Prostate gland (tissue), 2 donors: ENCODE results near the gene ITGB8. TPM values are rescaled to one million over a fixed set of nuclear protein-coding genes. Genes with fewer than 3 reads are reported as not detected.

ENCODE experiments used
- DNase-seq: peaks from one replicate; pipeline ENCODE4 v3.0.0-alpha.2; 2019; ENCODE audit warnings: low spot score
- H3K27ac ChIP-seq, 2 donors: fragments of 200-600 bp; sonication (generic); 2 replicates each; pipeline ENCODE4 v1.5.1; 2017 to 2019
- H3K27me3 ChIP-seq: fragments of 200-600 bp; sonication (generic); replicated peaks from 2 replicates; pipeline ENCODE4 v1.5.1; 2019; ENCODE audit not compliant: insufficient read depth
- H3K36me3 ChIP-seq, 2 donors: fragments of 200-600 bp; sonication (generic); 1 replicate in 1 of 2; 2 replicates in 1 of 2; pipeline versions ENCODE4 v1.5.1 to v1.8.1; 2017 to 2019
- H3K4me1 ChIP-seq: fragments of 200-600 bp; sonication (generic); replicated peaks from 2 replicates; pipeline ENCODE4 v1.5.1; 2019
- H3K4me3 ChIP-seq, 2 donors: fragments of 200-600 bp; sonication (generic); 2 replicates each; pipeline ENCODE4 v1.5.1; 2017 to 2019
- H3K9me3 ChIP-seq: fragments of 200-600 bp; sonication (generic); 2 replicates; pipeline ENCODE4 v1.5.1; 2017
- POLR2A ChIP-seq: fragments of 450-650 bp; IDR thresholded peaks from one replicate; pipeline ENCODE4 v1.6.1; 2016; ENCODE audit warnings: antibody characterized with exemption, mild to moderate bottlenecking
- POLR2AphosphoS5 ChIP-seq: sonication (generic); formaldehyde crosslinking; IDR thresholded peaks from one replicate; pipeline ENCODE4 v1.6.1; 2017; ENCODE audit warnings: antibody characterized with exemption
- WGBS: methylation state at CpG from one replicate; pipeline ENCODE4 v1.1.5; 2018; 5-methylcytosine and 5-hydroxymethylcytosine counted together
- intact Hi-C: fragments of 100-400 bp; cut with DNase I; formaldehyde crosslinking; loops from one replicate; pipeline ENCODE4 v1.14.2; 2022
- total RNA-seq, 2 donors: library from RNA; depleted of rRNA; stranded (reverse); fragments of >200 nt; gene quantifications; one replicate each; pipeline ENCODE4 v1.1.0, GENCODE V29; 2016
- TF ChIP-seq, protein P1 (sequence below), 4 experiments: fragments of 200-600 bp in 2 of 4; fragments of 450-650 bp in 2 of 4; sonication (generic) in 2 of 4; IDR thresholded peaks; 1 replicate in 3 of 4; 2 replicates in 1 of 4; pipeline ENCODE4 v1.5.1; 2016 to 2019; ENCODE audit warnings: antibody characterized with exemption in 4 of 4, mild to moderate bottlenecking in 2 of 4, moderate library complexity in 2 of 4

ITGB8 gene
- total RNA-seq, 2 donors from 2014 or later: 50.3 to 99.5 TPM

DNA sequence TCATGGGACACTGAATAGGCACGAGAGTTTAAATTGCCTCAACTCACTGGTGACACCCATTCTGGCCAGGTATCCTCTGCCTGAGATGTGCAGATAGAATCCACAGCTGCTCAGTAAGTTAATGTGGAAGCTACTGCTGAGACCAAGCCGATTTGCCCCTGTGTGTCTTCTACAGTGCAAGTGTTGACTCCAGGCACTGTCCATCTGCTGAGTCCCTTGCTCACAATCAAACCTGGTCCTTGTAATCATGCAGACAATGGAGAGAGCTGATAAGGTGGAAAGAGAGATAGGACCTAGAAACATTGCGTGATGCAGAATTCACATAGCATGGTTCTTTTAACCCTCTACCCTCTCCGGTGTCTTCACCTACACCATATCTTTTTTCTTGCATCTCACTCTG is 101.4 kb downstream of the ITGB8 start:
- H3K27me3 ChIP-seq: no peaks in the 10 kb centered on the region
- no peaks in the 10 kb centered on the region for H3K36me3 ChIP-seq
- no peak for TF ChIP-seq POLR2AphosphoS5
- TF ChIP-seq POLR2A: no peak
- TF ChIP-seq, protein P1, sequence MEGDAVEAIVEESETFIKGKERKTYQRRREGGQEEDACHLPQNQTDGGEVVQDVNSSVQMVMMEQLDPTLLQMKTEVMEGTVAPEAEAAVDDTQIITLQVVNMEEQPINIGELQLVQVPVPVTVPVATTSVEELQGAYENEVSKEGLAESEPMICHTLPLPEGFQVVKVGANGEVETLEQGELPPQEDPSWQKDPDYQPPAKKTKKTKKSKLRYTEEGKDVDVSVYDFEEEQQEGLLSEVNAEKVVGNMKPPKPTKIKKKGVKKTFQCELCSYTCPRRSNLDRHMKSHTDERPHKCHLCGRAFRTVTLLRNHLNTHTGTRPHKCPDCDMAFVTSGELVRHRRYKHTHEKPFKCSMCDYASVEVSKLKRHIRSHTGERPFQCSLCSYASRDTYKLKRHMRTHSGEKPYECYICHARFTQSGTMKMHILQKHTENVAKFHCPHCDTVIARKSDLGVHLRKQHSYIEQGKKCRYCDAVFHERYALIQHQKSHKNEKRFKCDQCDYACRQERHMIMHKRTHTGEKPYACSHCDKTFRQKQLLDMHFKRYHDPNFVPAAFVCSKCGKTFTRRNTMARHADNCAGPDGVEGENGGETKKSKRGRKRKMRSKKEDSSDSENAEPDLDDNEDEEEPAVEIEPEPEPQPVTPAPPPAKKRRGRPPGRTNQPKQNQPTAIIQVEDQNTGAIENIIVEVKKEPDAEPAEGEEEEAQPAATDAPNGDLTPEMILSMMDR (IDR thresholded peaks at IDR 0.05): no peak
- no peak overlapping the region for H3K4me3 ChIP-seq
- no peak overlapping the region for H3K27ac ChIP-seq
- 92% methylated on average over 4 of the region's 4 CpGs for WGBS
- no peak for DNase-seq
- intact Hi-C loops: no loop called here
- no peaks in the 10 kb centered on the region for H3K4me1 ChIP-seq
- H3K9me3 ChIP-seq: no peaks in the 10 kb centered on the region

DNA sequence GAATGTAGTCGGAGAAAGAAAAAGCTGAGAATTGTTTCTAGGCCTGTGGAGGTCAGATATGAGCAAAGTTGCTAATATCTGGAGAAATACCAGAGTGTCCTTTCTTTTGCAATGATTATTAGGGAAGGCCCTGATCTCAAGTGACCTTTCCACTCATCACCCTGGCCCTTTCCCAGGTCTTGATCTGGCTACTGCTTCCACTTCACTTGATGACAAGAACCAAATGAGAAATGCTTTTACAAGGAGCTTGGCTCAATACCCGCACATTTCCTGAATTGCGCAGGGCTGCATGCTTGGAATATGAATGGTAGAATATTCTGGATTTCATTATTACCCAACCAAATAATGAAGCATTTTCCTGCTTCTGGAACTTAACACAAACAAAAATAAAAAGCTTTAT is 104.6 kb downstream of the ITGB8 start:
- intact Hi-C loops: no loop called here
- WGBS: 74% methylated on average over 3 of the region's 3 CpGs
- Histone ChIP-seq H3K4me1 (no peaks in the 10 kb centered on the region), H3K27me3 (no peaks in the 10 kb centered on the region), H3K4me3 (no peak overlapping the region), H3K36me3 (no peaks in the 10 kb centered on the region), H3K27ac (no peak overlapping the region), H3K9me3 (no peaks in the 10 kb centered on the region)
- DNase-seq: no peak
- TF ChIP-seq POLR2A: no peak
- TF ChIP-seq, protein P1 (IDR thresholded peaks at IDR 0.05): no peak
- TF ChIP-seq POLR2AphosphoS5: peak; percentile 5

DNA sequence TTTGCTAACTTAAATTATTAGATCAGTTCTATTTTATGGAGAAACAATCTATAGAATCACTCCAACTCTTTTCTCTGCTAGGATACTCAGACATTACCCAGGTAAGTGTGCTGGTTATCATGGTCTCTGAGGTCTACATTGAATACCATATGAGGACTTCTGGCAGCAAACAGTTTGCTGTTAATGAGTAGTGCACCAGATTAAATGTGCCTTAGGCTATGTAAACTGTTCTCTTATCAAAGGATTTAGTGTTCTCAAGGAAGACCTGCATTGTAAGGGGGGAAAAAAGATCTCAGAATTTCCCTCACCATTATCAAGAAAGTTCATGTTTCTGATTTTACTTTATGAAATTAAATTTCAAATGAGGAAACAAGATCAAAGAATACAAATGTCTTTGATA is 107.5 kb downstream of the ITGB8 start:
- intact Hi-C loops: no loop called here
- no peak overlapping the region for H3K27ac ChIP-seq
- TF ChIP-seq POLR2A: no peak
- no peak for TF ChIP-seq POLR2AphosphoS5
- H3K27me3 ChIP-seq: no peaks in the 10 kb centered on the region
- no peaks in the 10 kb centered on the region for H3K36me3 ChIP-seq
- no peak for DNase-seq
- no peak overlapping the region for H3K4me3 ChIP-seq
- no peaks in the 10 kb centered on the region for H3K4me1 ChIP-seq
- H3K9me3 ChIP-seq: no peaks in the 10 kb centered on the region

DNA sequence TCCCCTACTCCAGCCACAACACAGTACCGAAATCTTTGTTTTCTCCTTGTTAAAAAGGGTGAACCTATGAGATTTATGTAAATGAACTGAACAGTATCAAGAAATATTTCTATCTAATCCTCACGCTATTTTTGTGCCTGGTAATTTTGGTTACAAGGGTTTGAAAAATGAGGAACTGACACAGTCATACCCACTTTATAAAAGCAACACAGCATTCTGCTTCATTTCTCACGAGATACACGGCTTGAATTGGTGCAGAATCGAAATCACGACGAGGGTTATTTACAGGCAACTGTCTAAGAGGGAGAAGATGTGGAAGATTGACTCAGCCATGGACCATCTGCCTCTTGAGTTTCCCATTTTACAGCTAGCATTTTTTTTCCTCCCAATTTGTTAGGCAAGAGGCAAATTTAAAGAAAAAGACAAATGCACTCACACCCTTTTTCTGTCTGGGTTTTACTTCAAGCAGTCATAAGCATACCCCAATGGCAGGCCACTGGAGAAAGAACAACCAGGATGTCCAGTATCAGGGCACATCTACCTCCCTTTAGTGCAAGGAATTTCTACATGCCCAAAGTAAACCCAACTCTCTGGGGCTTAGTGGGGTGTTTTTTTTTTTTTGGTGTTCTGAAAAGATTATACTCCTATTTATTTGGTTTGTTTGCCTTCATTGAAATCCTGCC is 108.1 kb downstream of the ITGB8 start:
- intact Hi-C loops: no loop called here
- Histone ChIP-seq H3K36me3 (no peaks in the 10 kb centered on the region), H3K27ac (no peak overlapping the region), H3K9me3 (no peaks in the 10 kb centered on the region), H3K4me1 (no peaks in the 10 kb centered on the region), H3K4me3 (no peak overlapping the region), H3K27me3 (no peaks in the 10 kb centered on the region)
- WGBS: 77% methylated on average over 7 of the region's 7 CpGs
- no peak for DNase-seq
- TF ChIP-seq POLR2AphosphoS5: no peak
- no peak for TF ChIP-seq POLR2A
- TF ChIP-seq, protein P1 (IDR thresholded peaks at IDR 0.05): no peak

DNA sequence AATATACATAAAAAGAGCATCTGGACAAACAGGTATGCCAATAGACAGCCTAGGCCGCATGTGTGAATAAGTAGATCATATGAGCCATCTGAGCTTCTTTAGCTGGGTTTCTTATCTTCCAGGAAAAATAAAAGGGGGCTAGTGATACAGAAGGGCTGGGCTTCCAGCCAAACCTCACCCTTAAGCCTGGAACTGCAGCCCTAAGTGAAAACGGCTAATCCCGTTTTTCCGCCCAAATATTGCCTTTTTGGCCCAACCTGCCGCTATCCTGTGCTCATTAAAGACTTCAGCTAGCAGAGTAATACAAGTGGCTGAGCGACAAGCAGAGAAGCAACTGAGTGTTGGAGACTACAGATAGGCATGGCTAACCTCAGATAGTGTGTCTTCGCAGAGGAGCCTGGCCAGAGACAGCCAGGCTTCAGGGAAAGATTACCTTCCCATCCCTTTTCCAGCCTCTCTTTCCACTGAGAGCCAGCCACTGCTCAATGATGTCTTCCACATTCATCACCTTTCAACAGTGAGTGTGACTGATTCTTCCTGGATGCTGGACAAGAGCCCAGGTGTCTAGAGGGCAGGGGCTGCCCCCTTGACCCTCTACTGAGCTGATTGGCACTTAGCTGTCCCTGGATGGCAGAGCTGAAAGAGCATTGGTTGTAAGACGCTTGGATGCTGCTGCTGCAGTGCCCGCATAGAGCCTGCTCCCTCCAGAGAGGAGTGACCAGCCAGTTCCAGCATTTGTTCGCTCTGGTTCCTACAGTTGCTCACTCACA is 108.9 kb downstream of the ITGB8 start:
- H3K36me3 ChIP-seq: no peaks in the 10 kb centered on the region
- intact Hi-C loops: loop anchor here (10.0 kb wide), 3 partner anchors 105 to 155 kb away; partner anchors contain the start of gene ITGB8
- WGBS: 89% methylated on average over 10 of the region's 10 CpGs
- no peaks in the 10 kb centered on the region for H3K27me3 ChIP-seq
- no peak overlapping the region for H3K4me3 ChIP-seq
- TF ChIP-seq, protein P1 (IDR thresholded peaks at IDR 0.05): no peak
- no peak for TF ChIP-seq POLR2A
- H3K9me3 ChIP-seq: no peaks in the 10 kb centered on the region
- H3K27ac ChIP-seq: no peak overlapping the region
- no peaks in the 10 kb centered on the region for H3K4me1 ChIP-seq
- DNase-seq: no peak
